Measurements from ENCODE around the gene FAM120AOS.
"Not testable (repeated sequence)": the region's sequence is repeated elsewhere in the genome, so short reads cannot be mapped to it uniquely, and the experiment has no call there.

Gene FAM120AOS

DNA sequence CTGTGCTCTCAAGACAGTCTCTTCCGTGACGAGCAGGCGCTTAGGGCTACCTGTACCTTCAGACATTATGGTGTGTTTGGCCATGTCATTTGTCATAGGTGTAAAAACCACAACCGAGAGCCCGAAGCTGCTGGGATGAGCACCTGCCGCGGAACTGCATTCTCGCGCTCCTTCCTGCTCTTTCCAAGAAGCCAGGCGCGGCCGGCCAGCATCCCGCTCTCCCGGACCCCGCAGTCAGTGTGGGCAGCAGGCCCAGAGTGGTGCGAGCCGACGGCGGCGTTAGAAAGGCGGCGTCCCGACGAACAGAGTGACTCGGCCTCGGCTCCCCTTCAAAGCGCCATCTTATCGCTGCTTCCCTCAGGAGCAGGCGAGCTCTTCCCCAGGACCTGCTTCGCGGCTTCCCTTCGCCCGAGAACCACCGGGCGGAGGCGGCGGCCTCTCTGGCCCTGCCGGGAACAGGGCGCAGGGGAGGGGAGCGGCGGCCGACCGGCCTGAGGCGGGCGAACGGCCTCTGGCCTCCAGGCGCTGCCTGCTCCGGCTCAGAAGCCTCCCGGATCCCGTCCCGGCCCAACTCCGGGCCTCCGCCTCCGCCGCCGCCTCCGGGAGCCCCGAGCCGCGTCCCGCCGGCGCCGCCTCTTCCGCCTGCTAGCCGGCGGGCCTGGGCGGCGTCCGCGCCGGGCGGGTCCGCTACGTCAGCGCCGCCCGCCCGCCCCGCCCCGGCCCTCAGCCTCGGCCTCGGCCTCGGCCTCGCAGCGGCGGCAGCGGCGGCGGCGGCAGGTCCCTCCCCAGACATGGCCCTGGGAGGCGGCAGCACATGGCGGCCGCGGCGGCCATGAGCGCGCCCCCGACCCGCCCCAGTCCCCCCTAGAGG, 2.2 kb downstream of the FAM120AOS start, which contains the start of gene FAM120A:
TSS of gene FAM120A (plus strand) at position 741 of the 871 bp plus-strand sequence. CDS start 231 bp downstream, outside the sequence.
- Histone ChIP-seq H3K36me3 (ENCODE audit: low read depth) (peaks cover 68% of the 10 kb centered on the region), H3K27me3 (ENCODE audit: insufficient read depth, poor library complexity, severe bottlenecking) (no peaks in the 10 kb centered on the region), H3K4me3 (ENCODE audit: severe bottlenecking) (peak within 1 kb of the TSS; percentile 88), H3K4me1 (ENCODE audit: insufficient read depth, poor library complexity, severe bottlenecking) (peaks cover 18% of the 10 kb centered on the region), H3K9me3 (ENCODE audit: severe bottlenecking) (no peaks in the 10 kb centered on the region), H3K27ac (ENCODE audit: poor library complexity, severe bottlenecking) (peak within 1 kb of the TSS; percentile 81)
- DNase-seq (ENCODE audit: low spot score) (peak; percentile 68), ATAC-seq (ENCODE audit: low read depth) (peak; percentile 48)
- TF ChIP-seq CTCF (IDR thresholded peaks at IDR 0.05; ENCODE audit: poor library complexity, severe bottlenecking), result no peak

DNA sequence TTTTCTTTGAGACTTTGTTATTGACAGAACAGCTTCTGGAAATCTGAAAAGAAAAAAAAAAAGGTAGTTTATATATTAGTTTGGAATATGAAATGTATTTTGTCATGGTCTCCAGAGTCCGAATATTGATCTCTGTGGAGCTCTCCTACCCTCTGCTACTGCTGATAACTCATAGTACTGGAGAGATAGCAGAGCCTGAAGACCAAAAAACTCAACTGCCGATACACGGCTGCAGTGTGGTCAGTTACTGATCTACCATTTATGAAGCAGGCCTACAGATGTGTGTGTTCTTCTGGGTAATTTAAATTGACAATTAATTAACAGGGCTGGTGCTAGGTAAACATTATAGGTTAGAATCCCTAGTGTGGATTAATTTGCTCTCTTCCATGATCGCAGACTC, 5.7 kb downstream of the FAM120AOS start:
- ATAC-seq (ENCODE audit: low read depth) (no peak), DNase-seq (ENCODE audit: low spot score) (no peak)
- TF ChIP-seq CTCF (IDR thresholded peaks at IDR 0.05; ENCODE audit: poor library complexity, severe bottlenecking), result no peak
- no peak overlapping the region for H3K27ac ChIP-seq (ENCODE audit: poor library complexity, severe bottlenecking)
- H3K4me3 ChIP-seq (ENCODE audit: severe bottlenecking), result no peak overlapping the region
- peaks cover 8% of the 10 kb centered on the region for H3K4me1 ChIP-seq (ENCODE audit: insufficient read depth, poor library complexity, severe bottlenecking)
- H3K9me3 ChIP-seq (ENCODE audit: severe bottlenecking), result no peaks in the 10 kb centered on the region
- peaks cover 37% of the 10 kb centered on the region for H3K36me3 ChIP-seq (ENCODE audit: low read depth)
- H3K27me3 ChIP-seq (ENCODE audit: insufficient read depth, poor library complexity, severe bottlenecking), result no peaks in the 10 kb centered on the region

- ATAC-seq (ENCODE audit: low read depth) (no peak), DNase-seq (ENCODE audit: low spot score) (no peak)
- no peaks in the 10 kb centered on the region for H3K27me3 ChIP-seq (ENCODE audit: insufficient read depth, poor library complexity, severe bottlenecking)
- H3K36me3 ChIP-seq (ENCODE audit: low read depth), result peaks cover 36% of the 10 kb centered on the region
- no peak for TF ChIP-seq CTCF (IDR thresholded peaks at IDR 0.05; ENCODE audit: poor library complexity, severe bottlenecking)
- H3K4me3 ChIP-seq (ENCODE audit: severe bottlenecking), result no peak overlapping the region
- H3K27ac ChIP-seq (ENCODE audit: poor library complexity, severe bottlenecking), result no peak overlapping the region
- H3K4me1 ChIP-seq (ENCODE audit: insufficient read depth, poor library complexity, severe bottlenecking), result peaks cover 8% of the 10 kb centered on the region
- no peaks in the 10 kb centered on the region for H3K9me3 ChIP-seq (ENCODE audit: severe bottlenecking)
Observed at GRCh38 chr9:93446073-93446472, 7.3 kb downstream of the FAM120AOS start.

- ATAC-seq (ENCODE audit: low read depth), result no peak
- no peaks in the 10 kb centered on the region for H3K27me3 ChIP-seq (ENCODE audit: insufficient read depth, poor library complexity, severe bottlenecking)
- no peak for TF ChIP-seq CTCF (IDR thresholded peaks at IDR 0.05; ENCODE audit: poor library complexity, severe bottlenecking)
- H3K36me3 ChIP-seq (ENCODE audit: low read depth), result no peaks in the 10 kb centered on the region
- H3K9me3 ChIP-seq (ENCODE audit: severe bottlenecking), result no peaks in the 10 kb centered on the region
- DNase-seq (ENCODE audit: low spot score), result no peak
- H3K27ac ChIP-seq (ENCODE audit: poor library complexity, severe bottlenecking), result no peak overlapping the region
- no peak overlapping the region for H3K4me3 ChIP-seq (ENCODE audit: severe bottlenecking)
- H3K4me1 ChIP-seq (ENCODE audit: insufficient read depth, poor library complexity, severe bottlenecking), result peaks cover 6% of the 10 kb centered on the region
Observed at GRCh38 chr9:93440896-93441580, 12.3 kb downstream of the FAM120AOS start.

DNA sequence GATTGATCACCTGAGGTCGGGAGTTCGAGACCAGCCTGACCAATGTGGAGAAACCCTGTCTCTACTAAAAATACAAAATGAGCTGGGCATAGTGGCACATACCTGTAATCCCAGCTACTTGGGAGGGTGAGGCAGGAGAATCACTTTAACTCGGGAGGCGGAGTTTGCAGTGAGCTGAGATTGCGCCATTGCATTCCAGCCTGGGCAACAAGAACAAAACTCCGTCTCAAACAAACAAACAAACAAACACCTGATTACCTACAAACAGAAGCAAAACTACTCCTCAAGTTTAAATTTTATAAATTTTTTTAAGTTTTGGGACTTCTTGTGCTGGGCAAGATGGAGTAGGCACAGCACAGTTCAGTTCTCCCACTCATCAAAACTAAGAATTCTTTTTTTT, 14.1 kb downstream of the FAM120AOS start:
- H3K27ac ChIP-seq (ENCODE audit: poor library complexity, severe bottlenecking); H3K27me3 ChIP-seq (ENCODE audit: insufficient read depth, poor library complexity, severe bottlenecking); H3K4me1 ChIP-seq (ENCODE audit: insufficient read depth, poor library complexity, severe bottlenecking); ATAC-seq (ENCODE audit: low read depth); H3K4me3 ChIP-seq (ENCODE audit: severe bottlenecking); DNase-seq (ENCODE audit: low spot score); H3K9me3 ChIP-seq (ENCODE audit: severe bottlenecking); H3K36me3 ChIP-seq (ENCODE audit: low read depth): not testable (repeated sequence)

Measured in RWPE2 (cell line).